GM12878 (cell line): ENCODE results near the gene PGAM1. TPM values are rescaled to one million over a fixed set of nuclear protein-coding genes. Genes with fewer than 3 reads are reported as not detected.
"Not testable (repeated sequence)": the region's sequence is repeated elsewhere in the genome, so short reads cannot be mapped to it uniquely, and the experiment has no call there.

Experiments
- ATAC-seq: fragments of 200-7000 bp; cut with Tn5 transposase; 3 replicates; pipeline ENCODE4 v1.9.1; 2020; ENCODE audit warnings: mild to moderate bottlenecking, moderate library complexity
- BruUV-seq: library from RNA; stranded (reverse); fragments of 400-500 nt; replicated peaks from 2 replicates; lab custom pipeline; 2021; lab: Mats Ljungman, UMichigan
- CTCF ChIA-PET: fragments of 300-600 bp; sonication (Branson Sonifier 250); formaldehyde crosslinking; extraction: SDS; loops from one replicate; lab custom pipeline; 2021; ENCODE audit warnings: inconsistent platforms; lab: Yijun Ruan, JAX
- POLR2A ChIA-PET: fragments of 350-600 bp; formaldehyde crosslinking; extraction: SDS; loops from one replicate; lab custom pipeline; 2021; ENCODE audit warnings: inconsistent platforms; lab: Charles Lee
- RAD21 ChIA-PET: fragments of 300-600 bp; sonication (Branson Sonifier 250); formaldehyde crosslinking; loops from one replicate; lab custom pipeline; 2023; ENCODE audit warnings: antibody characterized with exemption; ENCODE audit not compliant: unreplicated experiment; lab: Charles Lee
- SMC1A ChIA-PET: fragments of 300-600 bp; sonication (Branson Sonifier 250); formaldehyde crosslinking; loops from one replicate; lab custom pipeline; 2023; ENCODE audit not compliant: unreplicated experiment, uncharacterized antibody; lab: Charles Lee
- DNase-seq: peaks from one replicate; pipeline ENCODE4 v3.0.0-alpha.2; 2011; ENCODE audit warnings: low read depth, low spot score
- FAIRE-seq: peaks from 3 replicates; lab custom pipeline; 2011; peaks lifted over from hg19 to GRCh38; lab: Jason Lieb, UNC
- H2AFZ ChIP-seq: 2 replicates; pipeline ENCODE4 v1.6.0; 2011; ENCODE audit warnings: low read depth, low read length, control low read depth; ENCODE audit not compliant: control insufficient read depth
- H3K27ac ChIP-seq: 2 replicates; pipeline ENCODE4 v1.5.1; 2011; ENCODE audit warnings: control low read depth; ENCODE audit not compliant: control insufficient read depth, insufficient read depth
- H3K27me3 ChIP-seq, 2 experiments: replicated peaks in 1 of 2; 2 replicates each; pipeline versions ENCODE4 v1.6.0 to v1.6.1; 2011; ENCODE audit warnings: low read length in 1 of 2; ENCODE audit not compliant: control insufficient read depth in 2 of 2, insufficient read depth in 2 of 2
- H3K36me3 ChIP-seq, 2 experiments: 2 replicates each; pipeline ENCODE4 v1.5.1; 2011; ENCODE audit warnings: low read length in 1 of 2; ENCODE audit not compliant: control insufficient read depth in 2 of 2, insufficient read depth in 2 of 2
- H3K4me1 ChIP-seq: 2 replicates; pipeline ENCODE4 v1.6.1; 2011; ENCODE audit warnings: mild to moderate bottlenecking, low read length, moderate library complexity, mixed read lengths; ENCODE audit not compliant: control insufficient read depth, insufficient read depth
- H3K4me2 ChIP-seq: 2 replicates; pipeline ENCODE4 v1.6.0; 2011; ENCODE audit warnings: control low read depth; ENCODE audit not compliant: control insufficient read depth, insufficient read depth
- H3K4me3 ChIP-seq: fragments of 200-600 bp; sonication (generic); 2 replicates; pipeline ENCODE4 v1.5.1; 2016
- H3K79me2 ChIP-seq: 2 replicates; pipeline ENCODE4 v1.6.0; 2011; ENCODE audit warnings: low read length; ENCODE audit not compliant: control insufficient read depth, insufficient read depth
- H3K9ac ChIP-seq: 2 replicates; pipeline ENCODE4 v1.8.0; 2011; ENCODE audit warnings: low read length, control low read depth, mixed read lengths; ENCODE audit not compliant: control insufficient read depth, insufficient read depth
- H3K9me3 ChIP-seq: replicated peaks from 3 replicates; pipeline ENCODE4 v1.5.1; 2011; ENCODE audit warnings: mild to moderate bottlenecking, low read length; ENCODE audit not compliant: control insufficient read depth, insufficient read depth
- H4K20me1 ChIP-seq: 2 replicates; pipeline ENCODE4 v1.6.0; 2011; ENCODE audit not compliant: control insufficient read depth, insufficient read depth
- WGBS: methylation state at CpG from one replicate; pipeline ENCODE4 v1.1.6; 2016; ENCODE audit warnings: low lambda C conversion rate; ENCODE audit not compliant: insufficient replicate concordance, insufficient coverage; ENCODE audit errors: missing lambda C conversion rate; 5-methylcytosine and 5-hydroxymethylcytosine counted together
- in situ Hi-C: fragments of 300-500 bp; cut with MboI; formaldehyde crosslinking; loops from 9 replicates; pipeline ENCODE4 v1.14.3; 2018; ENCODE audit warnings: mixed read lengths
- intact Hi-C: fragments of 100-400 bp; cut with micrococcal nuclease; formaldehyde crosslinking; loops from one replicate; pipeline ENCODE4 v1.14.2; 2022; ENCODE audit not compliant: unreplicated experiment
- polyA plus RNA-seq, 11 experiments: library from polyadenylated mRNA; depleted of rRNA in 4 of 11; unstranded in 6 of 11; stranded (reverse) in 5 of 11; fragments of >200 nt; fragmentation: Nextera tagmentation in 4 of 11; fragmentation: Illumina TruSeq in 1 of 11; extraction: Ambion mirVana in 4 of 11; extraction: Trizol in 1 of 11; gene quantifications; 1 replicate in 1 of 11; 2 replicates in 10 of 11; pipeline versions ENCODE4 v1.2.1 to v1.2.3, GENCODE V29; 2011 to 2016; ENCODE audit warnings: inconsistent platforms in 2 of 11, missing spikeins in 2 of 11, low read depth in 1 of 11
- total RNA-seq, 4 experiments: library from RNA; depleted of rRNA in 3 of 4; stranded (reverse); fragments of >200 nt in 3 of 4; fragmentation: Illumina TruSeq in 1 of 4; extraction: Trizol in 1 of 4; gene quantifications; 2 replicates each; pipeline versions ENCODE4 v1.2.1 to v1.2.3, GENCODE V29; 2013 to 2021
- TF ChIP-seq, protein P1 (sequence below): fragments of 450-650 bp; IDR thresholded peaks from 2 replicates; pipeline ENCODE4 v1.6.1; 2017; ENCODE audit warnings: borderline replicate concordance

PGAM1 gene
- total and polyA plus RNA-seq, 10 of the 15 experiments (the other 5 are each of a cell fraction or from before 2014, with no cell fraction given), result 115 to 1,362 (median 744) TPM

DNA sequence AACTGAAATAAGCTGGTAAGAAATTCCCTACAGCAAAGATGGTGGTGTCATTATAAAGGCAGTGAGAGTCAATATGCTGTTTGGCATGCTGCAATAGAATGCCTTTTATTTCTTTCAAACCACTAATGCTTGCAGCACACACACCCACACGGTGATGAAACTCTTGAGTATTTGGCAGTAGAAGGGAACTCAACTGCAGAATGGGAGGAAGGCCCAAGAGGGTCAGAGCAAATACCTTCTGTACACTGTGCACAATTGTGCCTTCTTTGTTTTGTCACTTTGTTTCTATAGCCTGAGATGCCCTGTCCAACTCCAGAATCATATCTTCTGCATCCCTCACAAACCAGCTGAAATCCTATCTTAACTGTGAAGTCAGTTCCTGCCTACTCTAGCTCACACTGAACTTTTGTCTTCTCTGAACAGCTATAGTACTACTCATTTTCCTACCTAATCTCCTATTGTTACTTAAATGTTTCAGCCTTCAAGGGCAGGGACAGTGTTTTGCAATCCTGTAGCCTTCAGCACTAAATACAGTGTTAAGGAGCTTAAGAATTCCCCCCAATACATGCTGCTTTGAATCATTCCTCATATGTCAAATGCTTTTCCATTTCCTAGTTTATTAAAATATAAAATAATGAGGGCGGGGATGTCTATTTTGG, 50.1 kb downstream of the PGAM1 start:
- ChIA-PET SMC1A (interaction anchor here (0.8 to 1.6 kb wide), 2 partner anchors 17 to 19 kb away, joined by 3 to 4 read pairs; no protein-coding TSS in a partner anchor), RAD21 (interaction anchor here (0.7 kb wide), 1 partner anchor 172 kb away, joined by 3 read pairs; no protein-coding TSS in a partner anchor), CTCF (interaction anchor here (0.8 to 3.5 kb wide), 3 partner anchors 11 to 96 kb away, joined by 3 to 12 read pairs (median 3); partner anchors contain the start of gene ANKRD2), POLR2A (interaction anchor here (1.7 kb wide), 1 partner anchor 19 kb away, joined by 3 read pairs; no protein-coding TSS in a partner anchor)
- TF ChIP-seq, protein P1, sequence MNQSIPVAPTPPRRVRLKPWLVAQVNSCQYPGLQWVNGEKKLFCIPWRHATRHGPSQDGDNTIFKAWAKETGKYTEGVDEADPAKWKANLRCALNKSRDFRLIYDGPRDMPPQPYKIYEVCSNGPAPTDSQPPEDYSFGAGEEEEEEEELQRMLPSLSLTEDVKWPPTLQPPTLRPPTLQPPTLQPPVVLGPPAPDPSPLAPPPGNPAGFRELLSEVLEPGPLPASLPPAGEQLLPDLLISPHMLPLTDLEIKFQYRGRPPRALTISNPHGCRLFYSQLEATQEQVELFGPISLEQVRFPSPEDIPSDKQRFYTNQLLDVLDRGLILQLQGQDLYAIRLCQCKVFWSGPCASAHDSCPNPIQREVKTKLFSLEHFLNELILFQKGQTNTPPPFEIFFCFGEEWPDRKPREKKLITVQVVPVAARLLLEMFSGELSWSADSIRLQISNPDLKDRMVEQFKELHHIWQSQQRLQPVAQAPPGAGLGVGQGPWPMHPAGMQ, result no peak
- Histone ChIP-seq H3K4me2 (no peak overlapping the region), H3K27me3 (no peaks in the 10 kb centered on the region), H4K20me1 (no peaks in the 10 kb centered on the region), H3K4me3 (no peak overlapping the region), H3K79me2 (no peaks in the 10 kb centered on the region), H3K9ac (no peak overlapping the region), H3K4me1 (no peaks in the 10 kb centered on the region), H2AFZ (no peak overlapping the region), H3K9me3 (no peaks in the 10 kb centered on the region), H3K36me3 (peaks cover 15 to 27% of the 10 kb centered on the region in 2 experiments), H3K27ac (no peak overlapping the region)
- BruUV-seq, result no TSS peak
- 95% methylated on average over 2 of the region's 2 CpGs for WGBS
- FAIRE-seq, result no peak
- ATAC-seq, result no peak
- in situ Hi-C loops, result no loop called here
- DNase-seq, result no peak
- intact Hi-C loops, result no loop called here

DNA sequence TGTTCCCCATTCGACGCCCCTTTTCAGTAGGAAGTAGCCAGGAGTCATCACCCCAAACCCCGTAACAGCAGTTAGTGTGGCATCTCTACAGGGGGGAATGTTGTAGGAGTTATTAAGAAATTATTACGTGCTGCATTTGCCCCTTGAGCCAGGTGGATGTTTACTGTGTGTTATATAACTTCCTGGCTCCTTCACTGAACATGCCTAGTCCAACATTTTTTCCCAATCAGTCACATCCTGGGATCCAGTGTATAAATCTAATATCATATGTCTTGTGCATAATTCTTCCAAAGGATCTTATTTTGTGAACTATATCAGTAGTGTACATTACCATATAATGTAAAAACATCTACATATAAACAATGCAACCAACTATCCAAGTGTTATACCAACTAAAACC, 53.4 kb downstream of the PGAM1 start:
- intact Hi-C loops, H3K4me2 ChIP-seq, DNase-seq, H3K9ac ChIP-seq, H2AFZ ChIP-seq, BruUV-seq, SMC1A ChIA-PET, in situ Hi-C loops, FAIRE-seq, H3K4me1 ChIP-seq, CTCF ChIA-PET, ATAC-seq, H3K79me2 ChIP-seq, H3K9me3 ChIP-seq, H3K4me3 ChIP-seq, H3K27ac ChIP-seq, POLR2A ChIA-PET, H4K20me1 ChIP-seq, H3K27me3 ChIP-seq, RAD21 ChIA-PET: not testable (repeated sequence)
- H3K36me3 ChIP-seq, result peaks cover 11 to 26% of the 10 kb centered on the region in 2 experiments
- 99% methylated on average over 4 of the region's 4 CpGs for WGBS
